Esophagus muscularis mucosa (tissue), 4 donors: Measurements from ENCODE around the gene CDC42SE2. TPM values are rescaled to one million over a fixed set of nuclear protein-coding genes. Genes with fewer than 3 reads are reported as not detected.

Experiments
- DNase-seq: peaks from one replicate; pipeline ENCODE4 v3.0.0-alpha.2; 2017; ENCODE audit errors: extremely low spot score
- H3K27ac ChIP-seq, 4 donors: fragments of 200-600 bp; sonication (generic); replicated peaks in 1 of 4; 1 replicate in 3 of 4; 2 replicates in 1 of 4; pipeline ENCODE4 v1.5.1; 2016 to 2019; ENCODE audit warnings: mild to moderate bottlenecking in 1 of 4
- H3K27me3 ChIP-seq, 4 donors: fragments of 200-600 bp; sonication (generic); one replicate each; pipeline versions ENCODE4 v1.5.1 to v1.6.0; 2016 to 2019
- H3K36me3 ChIP-seq, 4 donors: fragments of 200-600 bp; sonication (generic); one replicate each; pipeline ENCODE4 v1.5.1; 2016 to 2019
- H3K4me1 ChIP-seq, 4 donors: fragments of 200-600 bp; sonication (generic); one replicate each; pipeline ENCODE4 v1.5.1; 2016 to 2019
- H3K4me3 ChIP-seq, 4 donors: fragments of 200-600 bp; sonication (generic); 1 replicate in 2 of 4; 2 replicates in 2 of 4; pipeline ENCODE4 v1.5.1; 2016 to 2019; ENCODE audit warnings: mild to moderate bottlenecking in 4 of 4, moderate library complexity in 1 of 4
- H3K9me3 ChIP-seq, 4 donors: fragments of 200-600 bp; sonication (generic); 1 replicate in 3 of 4; 2 replicates in 1 of 4; pipeline ENCODE4 v1.5.1; 2016 to 2019
- EP300 ChIP-seq: sonication (generic); formaldehyde crosslinking; IDR thresholded peaks from one replicate; pipeline ENCODE4 v1.6.1; 2017; ENCODE audit warnings: antibody characterized with exemption
- POLR2A ChIP-seq: fragments of 450-650 bp; IDR thresholded peaks from one replicate; pipeline ENCODE4 v1.6.1; 2017; ENCODE audit warnings: antibody characterized with exemption, moderate library complexity, mild to moderate bottlenecking, low read depth
- POLR2AphosphoS5 ChIP-seq, 2 donors: sonication (generic); formaldehyde crosslinking; IDR thresholded peaks; one replicate each; pipeline ENCODE4 v1.6.1; 2017; ENCODE audit warnings: antibody characterized with exemption in 2 of 2
- WGBS: methylation state at CpG from one replicate; pipeline ENCODE4 v1.1.5; 2018; 5-methylcytosine and 5-hydroxymethylcytosine counted together
- intact Hi-C: fragments of 100-400 bp; cut with DNase I; formaldehyde crosslinking; loops from one replicate; pipeline ENCODE4 v1.15.1; 2023
- total RNA-seq, 4 donors: library from RNA; depleted of rRNA; stranded (reverse); fragments of >200 nt; gene quantifications; one replicate each; pipeline versions ENCODE4 v1.1.0 to v1.2.1, GENCODE V29; 2016
- TF ChIP-seq, protein P1 (sequence below), 3 experiments: fragments of 200-600 bp in 2 of 3; fragments of 450-650 bp in 1 of 3; sonication (generic) in 2 of 3; IDR thresholded peaks; one replicate each; pipeline ENCODE4 v1.5.1; 2017 to 2019; ENCODE audit warnings: antibody characterized with exemption in 3 of 3, mild to moderate bottlenecking in 2 of 3, moderate library complexity in 1 of 3

The CDC42SE2 gene
- total RNA-seq, 4 donors from 2014 or later, result 23.1 to 28.0 (median 25.4) TPM

DNA sequence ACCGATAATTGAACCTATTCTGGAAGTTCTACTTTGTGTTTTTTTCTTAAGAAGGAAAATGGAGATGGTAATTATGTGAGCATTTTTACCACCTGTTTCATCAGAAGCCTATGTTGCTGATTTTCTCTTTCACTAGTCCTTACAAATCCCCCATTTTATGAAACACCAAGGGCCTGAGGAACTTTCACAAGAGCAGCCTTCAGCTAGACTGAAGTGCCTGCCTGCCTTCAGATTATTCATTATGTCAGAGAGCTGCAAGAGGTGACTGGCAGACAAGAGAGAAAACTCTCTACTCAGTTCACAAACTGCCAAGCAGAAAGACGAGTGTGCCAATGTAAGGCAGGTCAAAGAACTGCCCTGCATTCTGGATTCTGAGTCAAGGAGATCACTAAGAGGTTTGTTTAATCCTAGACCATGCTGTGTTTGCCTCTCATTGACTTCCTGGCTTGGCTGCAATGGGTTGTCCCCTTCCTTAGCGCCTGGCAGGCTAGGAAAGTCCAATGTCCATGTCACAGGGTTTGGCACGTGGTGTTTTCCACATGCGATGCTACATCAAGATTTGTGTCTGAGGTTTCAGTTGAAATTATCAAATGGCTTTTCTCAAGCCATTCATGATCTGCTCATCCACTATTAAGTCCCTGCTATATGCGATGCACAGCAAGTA, 143.3 kb downstream of the CDC42SE2 start:
- peaks cover 0 to 7% (median under 1%) of the 10 kb centered on the region in 4 donors for H3K9me3 ChIP-seq
- intact Hi-C loops, result no loop called here

DNA sequence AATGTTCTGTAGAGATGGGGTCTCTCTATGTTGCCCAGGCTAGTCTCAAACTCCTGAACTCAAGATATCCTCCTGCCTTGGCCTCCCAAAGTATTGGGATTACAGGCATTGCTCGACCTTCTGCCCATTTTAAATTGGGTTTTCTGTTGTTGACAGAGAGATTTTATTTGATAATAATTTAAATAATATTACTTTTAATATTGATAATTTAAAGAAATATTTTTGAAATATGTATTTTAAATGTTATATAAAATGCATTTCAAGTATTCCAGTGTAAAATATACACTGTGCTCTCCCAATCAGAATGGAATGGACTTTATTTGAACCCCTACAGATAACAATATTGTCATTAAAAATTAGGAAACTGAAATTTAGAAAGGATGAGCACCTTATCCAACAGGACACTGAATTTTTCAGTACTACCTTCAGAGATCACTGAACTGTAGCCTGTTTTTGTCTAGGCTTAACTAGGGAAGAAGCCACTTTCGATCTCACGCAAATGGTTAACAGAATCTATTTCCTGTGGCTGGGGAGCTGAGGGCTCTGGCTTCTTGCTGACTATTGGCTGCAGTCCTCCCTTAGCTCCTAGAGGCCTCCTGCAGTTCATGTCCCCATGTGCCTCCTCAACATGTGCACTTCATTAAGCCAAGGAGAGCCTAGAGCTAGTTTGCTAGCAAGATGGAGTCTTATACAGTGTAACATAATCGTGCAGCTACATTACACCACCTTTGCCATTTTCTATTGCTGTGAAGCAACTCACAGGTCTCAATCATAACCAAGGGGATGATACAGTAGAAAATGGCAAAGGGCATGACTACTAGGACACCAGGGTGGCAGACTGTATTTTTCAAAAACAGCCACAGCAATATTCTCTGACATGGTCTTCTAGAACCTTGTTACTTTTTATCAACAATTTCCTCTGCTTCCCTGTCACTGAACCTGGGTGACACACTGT, 150.0 kb downstream of the CDC42SE2 start:
- Histone ChIP-seq H3K27me3 (no peaks in the 10 kb centered on the region), H3K27ac (no peak overlapping the region), H3K36me3 (peaks cover 0 to 18% (median 0%) of the 10 kb centered on the region in 4 donors), H3K4me1 (no peaks in the 10 kb centered on the region), H3K9me3 (no peaks in the 10 kb centered on the region), H3K4me3 (no peak overlapping the region)
- intact Hi-C loops, result loop anchor here (10.0 kb wide), 1 partner anchor 1509 kb away; the partner anchor contains the start of gene CHSY3
- no peak for DNase-seq
- WGBS, result 95% methylated on average over 4 of the region's 4 CpGs
- TF ChIP-seq POLR2AphosphoS5 (IDR thresholded peaks at IDR 0.05), result no peak
- TF ChIP-seq, protein P1, sequence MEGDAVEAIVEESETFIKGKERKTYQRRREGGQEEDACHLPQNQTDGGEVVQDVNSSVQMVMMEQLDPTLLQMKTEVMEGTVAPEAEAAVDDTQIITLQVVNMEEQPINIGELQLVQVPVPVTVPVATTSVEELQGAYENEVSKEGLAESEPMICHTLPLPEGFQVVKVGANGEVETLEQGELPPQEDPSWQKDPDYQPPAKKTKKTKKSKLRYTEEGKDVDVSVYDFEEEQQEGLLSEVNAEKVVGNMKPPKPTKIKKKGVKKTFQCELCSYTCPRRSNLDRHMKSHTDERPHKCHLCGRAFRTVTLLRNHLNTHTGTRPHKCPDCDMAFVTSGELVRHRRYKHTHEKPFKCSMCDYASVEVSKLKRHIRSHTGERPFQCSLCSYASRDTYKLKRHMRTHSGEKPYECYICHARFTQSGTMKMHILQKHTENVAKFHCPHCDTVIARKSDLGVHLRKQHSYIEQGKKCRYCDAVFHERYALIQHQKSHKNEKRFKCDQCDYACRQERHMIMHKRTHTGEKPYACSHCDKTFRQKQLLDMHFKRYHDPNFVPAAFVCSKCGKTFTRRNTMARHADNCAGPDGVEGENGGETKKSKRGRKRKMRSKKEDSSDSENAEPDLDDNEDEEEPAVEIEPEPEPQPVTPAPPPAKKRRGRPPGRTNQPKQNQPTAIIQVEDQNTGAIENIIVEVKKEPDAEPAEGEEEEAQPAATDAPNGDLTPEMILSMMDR (IDR thresholded peaks at IDR 0.05), result no peak
- no peak for TF ChIP-seq POLR2A
- no peak for TF ChIP-seq EP300

More for the DNA sequence above, 143.3 kb downstream of the CDC42SE2 start:
- Histone ChIP-seq H3K36me3 (peaks cover 8 to 48% (median 14%) of the 10 kb centered on the region in 4 donors), H3K4me1 (no peaks in the 10 kb centered on the region), H3K27me3 (no peaks in the 10 kb centered on the region), H3K27ac (no peak overlapping the region), H3K4me3 (no peak overlapping the region)
- DNase-seq, result no peak
- 91% methylated on average over 6 of the region's 6 CpGs for WGBS
- TF ChIP-seq POLR2AphosphoS5 (IDR thresholded peaks at IDR 0.05), result no peak
- TF ChIP-seq, protein P1 (IDR thresholded peaks at IDR 0.05), result no peak
- no peak for TF ChIP-seq POLR2A
- TF ChIP-seq EP300, result no peak

DNA sequence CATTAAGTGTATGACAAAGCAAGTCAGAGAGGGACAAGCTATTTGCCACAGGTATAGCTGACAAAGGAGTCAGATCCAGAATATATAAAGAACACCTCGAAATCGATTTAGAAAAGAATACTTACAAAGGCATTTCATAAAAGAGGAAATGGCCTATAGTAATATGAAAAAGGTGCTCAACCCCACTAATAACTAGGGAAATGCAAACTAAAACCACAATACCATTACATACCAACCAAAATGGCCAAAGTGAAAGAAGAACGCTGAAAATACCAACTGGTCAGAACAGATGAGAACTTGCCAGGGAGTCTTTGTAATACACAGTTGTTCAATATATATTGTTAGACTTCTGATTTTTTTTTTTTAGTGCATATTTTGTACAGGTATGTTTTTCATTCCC, 152.9 kb downstream of the CDC42SE2 start:
- TF ChIP-seq POLR2A (no peak), EP300 (no peak), POLR2AphosphoS5 (IDR thresholded peaks at IDR 0.05) (no peak)
- TF ChIP-seq, protein P1 (IDR thresholded peaks at IDR 0.05), result no peak
- Histone ChIP-seq H3K27me3 (no peaks in the 10 kb centered on the region), H3K9me3 (no peaks in the 10 kb centered on the region), H3K27ac (no peak overlapping the region), H3K4me1 (no peaks in the 10 kb centered on the region), H3K36me3 (peaks cover 0 to 24% (median 3%) of the 10 kb centered on the region in 4 donors), H3K4me3 (no peak overlapping the region)
- intact Hi-C loops, result loop anchor here (5.0 to 10.0 kb wide), 3 partner anchors 154 to 1512 kb away; partner anchors contain the start of genes CDC42SE2 and CHSY3
- 78% methylated on average over 3 of the region's 3 CpGs for WGBS
- DNase-seq, result no peak

DNA sequence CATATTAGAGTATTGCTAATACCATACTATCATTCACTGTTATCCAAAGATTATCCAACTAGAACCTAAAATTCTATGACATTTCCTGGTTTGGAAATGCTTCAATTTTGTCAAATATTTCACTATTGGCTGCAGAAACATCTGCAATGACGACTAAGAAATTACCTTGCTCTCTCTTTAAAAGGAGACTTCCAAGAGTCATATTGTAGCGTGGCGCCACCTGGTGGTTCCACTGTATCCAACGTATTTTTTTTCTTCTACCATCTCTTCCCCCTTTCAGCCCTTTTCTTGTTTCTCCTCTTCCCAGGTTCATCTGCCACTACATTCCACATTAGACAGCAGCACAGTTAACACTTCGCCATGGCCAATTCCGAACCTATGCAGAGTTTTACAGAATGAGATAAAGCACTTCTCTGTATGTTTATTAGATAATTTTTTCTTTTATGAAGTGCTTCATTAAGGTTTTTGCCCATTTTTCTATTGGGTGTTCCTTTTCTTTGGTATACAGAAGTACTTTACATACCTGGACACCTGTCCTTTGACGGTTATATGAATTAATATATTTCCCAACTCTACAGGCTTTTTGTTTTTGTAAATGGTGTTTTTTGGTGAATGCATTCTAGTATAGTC, 153.5 kb downstream of the CDC42SE2 start:
- intact Hi-C loops, result loop anchor here (5.0 to 10.0 kb wide), 3 partner anchors 155 to 1513 kb away; partner anchors contain the start of genes CDC42SE2 and CHSY3
- WGBS, result 15% methylated on average over 7 of the region's 7 CpGs
- H3K27ac ChIP-seq, result no peak overlapping the region
- H3K4me1 ChIP-seq, result no peaks in the 10 kb centered on the region
- no peak overlapping the region for H3K4me3 ChIP-seq
- H3K36me3 ChIP-seq, result peaks cover 0 to 30% (median 5%) of the 10 kb centered on the region in 4 donors
- H3K9me3 ChIP-seq, result no peaks in the 10 kb centered on the region
- no peak for TF ChIP-seq EP300
- TF ChIP-seq, protein P1 (IDR thresholded peaks at IDR 0.05), result peak; percentile 59 to 87 (median 83)
- peak in 1 of 2 donors; percentile 11 for TF ChIP-seq POLR2AphosphoS5 (IDR thresholded peaks at IDR 0.05)
- DNase-seq, result no peak
- no peaks in the 10 kb centered on the region for H3K27me3 ChIP-seq
